Inflammatory macrophage treated with lipopolysaccharide for 1 hour (primary cell): Measurements from ENCODE around the gene BUD31.
"Not testable (repeated sequence)": the region's sequence is repeated elsewhere in the genome, so short reads cannot be mapped to it uniquely, and the experiment has no call there.

Experiments
- DNase-seq, 2 donors: peaks; one replicate each; pipeline ENCODE4 v3.0.0-alpha.2; 2020 to 2022

BUD31 gene

DNA sequence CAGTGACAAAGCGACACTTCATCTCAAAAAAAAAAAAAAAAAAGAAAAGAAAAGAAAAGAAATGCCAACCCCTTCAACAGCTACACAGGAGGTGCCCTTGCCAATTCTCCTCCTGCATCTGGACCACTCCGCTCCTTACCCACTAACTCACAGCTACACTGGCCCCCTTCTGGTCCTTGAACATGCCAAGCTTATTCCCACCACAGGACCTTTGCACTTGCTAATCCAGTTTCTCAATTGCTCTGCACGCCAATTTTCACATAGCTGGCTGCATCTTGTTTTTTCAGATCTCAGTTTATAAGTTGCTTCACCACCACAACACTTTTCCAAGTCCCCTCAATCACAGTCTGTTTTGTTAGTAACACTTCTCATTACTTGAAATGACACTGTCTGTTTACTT lies 5.9 kb upstream of the BUD31 start:
- no peak for DNase-seq

- DNase-seq = no peak
Observed at GRCh38 chr7:99403764-99404163, 5.0 kb upstream of the BUD31 start.

GRCh38 chr7:99404235-99404976 lies 4.4 kb upstream of the BUD31 start:
- DNase-seq = no peak

- no peak for DNase-seq
Observed at GRCh38 chr7:99404977-99405320, 3.8 kb upstream of the BUD31 start.

- no peak for DNase-seq
Observed at GRCh38 chr7:99406557-99406956, 2.2 kb upstream of the BUD31 start.

GRCh38 chr7:99407872-99408378 lies 844 bp upstream of the BUD31 start:
- peak; percentile 41 to 54 for DNase-seq

DNA sequence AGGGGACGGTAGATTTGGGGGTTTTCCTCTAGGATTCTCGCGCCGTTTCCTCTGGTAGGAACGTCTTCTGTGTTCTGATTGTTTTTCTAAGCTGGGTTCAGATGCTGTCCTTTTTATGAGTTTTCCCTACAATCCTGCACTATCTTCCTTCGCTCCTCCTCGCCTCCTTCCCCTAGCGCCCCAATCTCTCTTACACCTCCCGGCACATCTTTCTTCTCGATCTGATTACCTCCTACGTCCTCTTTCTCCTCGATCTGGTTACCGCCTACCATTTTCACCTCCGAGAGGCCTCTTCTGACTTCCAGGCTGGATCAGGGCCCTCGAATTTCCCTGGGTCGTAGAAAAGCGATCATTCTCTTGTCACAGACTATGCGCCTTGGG lies 413 bp downstream of the BUD31 start:
- no peak for DNase-seq

DNA sequence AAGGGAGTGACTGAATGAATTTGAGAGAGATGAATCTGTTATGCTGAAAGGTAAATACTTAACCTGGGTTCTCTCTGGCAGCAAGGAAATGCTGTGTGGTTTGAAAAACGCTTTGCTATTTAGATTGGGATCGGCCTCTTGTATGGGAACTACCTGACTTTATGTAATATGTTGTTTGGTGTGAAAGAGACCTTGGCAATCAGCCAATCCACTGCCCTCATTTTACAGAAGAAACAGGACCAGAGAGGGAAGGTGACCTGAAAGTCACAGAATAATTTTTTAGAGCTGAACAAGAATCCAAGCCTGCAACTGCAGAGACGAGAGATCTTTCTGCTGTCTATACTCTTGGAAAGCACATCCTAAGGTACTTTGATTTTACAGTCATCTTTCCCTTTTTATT lies 1.0 kb downstream of the BUD31 start:
- DNase-seq = no peak

DNA sequence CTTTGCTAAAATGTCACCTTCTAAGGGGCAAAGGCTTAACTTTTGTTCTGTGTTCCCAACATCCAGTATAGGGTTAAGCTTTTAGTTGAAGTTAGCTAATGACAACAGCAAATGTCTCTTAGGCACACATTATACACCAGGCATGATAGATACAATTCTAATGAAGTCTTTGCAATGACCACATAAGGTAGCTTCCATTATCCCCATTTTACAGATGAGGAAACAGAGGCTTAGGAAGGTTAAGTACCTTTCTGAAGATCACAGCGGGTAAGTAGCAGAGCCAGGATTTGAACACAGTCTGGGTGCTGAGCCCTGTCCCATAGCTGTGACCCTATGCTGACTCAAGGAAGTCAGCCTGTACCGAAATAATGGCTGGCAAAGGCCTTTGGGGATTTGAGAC lies 1.9 kb downstream of the BUD31 start:
- DNase-seq = no peak

DNA sequence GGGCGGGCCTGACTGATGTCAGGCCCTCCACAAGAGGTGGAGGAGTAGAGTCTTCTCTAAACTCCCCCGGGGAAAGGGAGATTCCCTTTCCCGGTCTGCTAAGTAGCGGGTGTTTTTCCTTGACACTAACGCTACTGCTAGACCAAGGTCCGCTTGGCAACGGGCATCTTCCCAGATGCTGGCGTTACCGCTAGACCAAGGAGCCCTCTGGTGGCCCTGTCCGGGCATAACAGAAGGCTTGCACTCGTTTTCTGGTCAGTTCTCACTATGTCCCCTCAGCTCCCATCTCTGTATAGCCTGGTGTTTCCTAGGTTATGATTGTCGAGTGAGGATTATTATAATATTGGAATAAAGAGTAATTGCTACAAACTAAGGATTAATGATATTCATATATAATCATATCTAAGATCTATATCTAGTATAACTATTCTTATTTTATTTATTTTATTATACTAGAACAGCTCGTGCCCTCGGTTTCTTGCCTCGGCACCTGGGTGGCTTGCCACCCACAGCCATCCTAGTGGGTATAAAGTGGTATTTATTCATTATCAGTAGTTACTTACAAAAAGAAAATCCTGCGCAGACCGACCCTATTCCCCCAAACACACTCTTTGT lies 6.9 kb downstream of the BUD31 start:
- peak in 1 of 2 donors; percentile 45 for DNase-seq

- no peak for DNase-seq
Observed at GRCh38 chr7:99418260-99418659, 9.5 kb downstream of the BUD31 start.

DNA sequence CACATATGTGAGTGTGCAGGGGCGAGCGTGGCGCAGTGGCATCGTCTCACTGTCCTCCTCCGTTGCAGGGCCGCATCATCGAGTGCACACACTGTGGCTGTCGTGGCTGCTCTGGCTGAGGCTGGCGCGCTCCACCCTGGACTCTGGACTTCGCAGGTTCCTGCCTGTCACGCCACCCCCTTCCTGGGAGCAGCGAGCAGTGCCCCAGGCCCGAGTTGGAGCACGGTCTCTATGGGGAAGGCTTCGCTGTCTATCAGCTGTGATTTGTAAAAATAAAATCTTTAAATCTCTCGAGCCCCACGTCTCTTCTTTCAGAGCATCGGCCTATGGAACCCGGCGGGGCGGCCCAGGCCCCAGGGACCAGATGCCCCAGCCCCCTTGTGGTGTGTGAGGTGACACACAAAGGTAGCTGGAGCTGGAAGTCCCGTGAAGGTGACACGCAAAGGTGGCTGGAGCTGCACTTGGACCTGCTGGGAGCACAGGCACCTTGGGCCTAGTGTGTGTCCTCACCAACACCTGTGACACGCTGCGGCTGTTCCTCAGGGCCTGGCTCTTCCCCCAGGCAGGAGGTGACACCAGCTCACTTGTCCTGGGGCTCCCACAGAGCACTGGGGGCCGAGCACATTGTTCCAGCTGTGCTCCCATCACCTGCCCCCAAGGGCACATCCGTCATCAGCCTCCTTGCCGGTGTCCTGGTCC lies 10.7 kb downstream of the BUD31 start:
- DNase-seq = no peak

GRCh38 chr7:99420213-99420612 lies 11.4 kb downstream of the BUD31 start:
- no peak for DNase-seq

- DNase-seq = no peak
Observed at GRCh38 chr7:99420986-99421385, 12.2 kb downstream of the BUD31 start.

DNA sequence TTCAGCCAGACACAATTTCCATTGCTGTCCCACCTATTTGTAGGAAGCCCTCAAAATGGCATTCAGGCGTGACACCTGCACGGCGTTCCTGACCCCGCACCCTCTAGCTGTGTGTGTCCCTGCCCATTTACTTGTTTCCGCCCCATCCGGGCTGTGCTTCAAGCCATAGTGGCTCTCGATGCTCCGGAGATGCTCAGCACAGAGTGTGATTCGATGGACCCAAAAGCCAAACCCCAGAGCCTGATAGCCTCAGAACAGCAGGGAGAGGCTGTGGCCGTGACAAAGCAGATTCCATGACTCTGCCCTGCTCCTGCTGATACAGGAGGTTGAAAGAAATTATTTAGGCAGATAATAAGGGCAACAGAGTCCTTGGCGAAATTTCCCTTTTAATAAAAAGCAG lies 13.4 kb downstream of the BUD31 start:
- DNase-seq = no peak

DNA sequence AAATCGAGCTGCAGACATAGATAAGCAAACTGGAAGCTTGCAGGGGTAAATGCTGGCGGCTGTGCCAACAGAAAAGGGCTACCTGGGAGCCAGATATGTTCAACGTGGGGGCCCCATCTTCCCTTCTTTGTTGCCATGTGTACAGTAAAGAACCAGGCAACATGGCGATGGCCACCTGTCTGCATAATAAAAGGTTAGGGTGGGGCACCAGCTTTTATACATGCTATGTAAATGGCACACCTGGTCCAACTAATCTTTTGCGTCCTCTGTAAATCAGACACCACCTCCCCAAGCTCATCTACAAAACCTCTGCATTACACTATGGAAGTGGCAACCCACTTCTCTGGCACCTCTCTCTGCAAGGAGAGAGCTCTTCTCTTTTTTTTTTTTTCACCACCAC lies 13.9 kb downstream of the BUD31 start:
- DNase-seq = no peak

GRCh38 chr7:99424932-99425730 lies 16.4 kb downstream of the BUD31 start:
- DNase-seq = no peak

GRCh38 chr7:99428972-99429566 lies 20.3 kb downstream of the BUD31 start:
- DNase-seq = no peak

DNA sequence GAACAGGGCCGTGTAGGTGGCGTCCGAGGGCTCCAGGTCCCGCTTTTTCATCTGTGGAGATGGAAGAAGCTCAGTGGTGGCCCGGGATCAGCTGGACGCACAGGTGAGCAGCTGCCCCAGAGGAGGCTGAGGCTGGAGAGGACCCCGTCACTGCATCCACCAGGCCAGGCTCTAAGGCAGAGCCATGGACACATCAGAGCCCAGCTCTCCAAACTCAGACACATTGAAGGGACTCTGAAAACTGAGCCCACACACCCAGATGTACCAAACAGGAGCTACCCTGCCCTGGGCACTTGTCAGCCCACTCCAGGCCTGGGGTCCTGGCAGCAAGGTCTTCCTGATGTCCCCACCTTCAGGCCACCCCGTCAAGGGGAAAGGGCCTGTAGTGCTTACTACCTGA lies 21.0 kb downstream of the BUD31 start:
- no peak for DNase-seq

GRCh38 chr7:99431756-99432540 lies 23.2 kb downstream of the BUD31 start:
- not testable (repeated sequence) for DNase-seq

- DNase-seq = no peak
Observed at GRCh38 chr7:99433158-99433557, 24.4 kb downstream of the BUD31 start.
